HEK293T (cell line): ENCODE results near the gene KCNRG.

Source experiments
- FOXA1 ChIP-seq: fragments of 450-650 bp; IDR thresholded peaks from 2 replicates; pipeline ENCODE4 v1.6.1; 2016; ENCODE audit warnings: mild to moderate bottlenecking
- FOXK2 ChIP-seq: fragments of 450-650 bp; IDR thresholded peaks from 2 replicates; pipeline ENCODE4 v1.6.1; 2016; ENCODE audit warnings: mild to moderate bottlenecking
- HDGF ChIP-seq: fragments of 450-650 bp; IDR thresholded peaks from 2 replicates; pipeline ENCODE4 v1.6.1; 2017; ENCODE audit warnings: antibody characterized with exemption, borderline replicate concordance
- L3MBTL2 ChIP-seq: fragments of 450-650 bp; conservative IDR thresholded peaks from 2 replicates; pipeline ENCODE4 v1.6.1; 2016; ENCODE audit warnings: mild to moderate bottlenecking
- ZNF384 ChIP-seq: fragments of 450-650 bp; IDR thresholded peaks from 2 replicates; pipeline ENCODE4 v1.6.1; 2016

GRCh38 chr13:50052478-50052877, 37.2 kb downstream of the KCNRG start:
- no peak for TF ChIP-seq FOXA1
- TF ChIP-seq HDGF, result no peak
- TF ChIP-seq L3MBTL2, result no peak
- TF ChIP-seq FOXK2, result no peak
- TF ChIP-seq ZNF384, result no peak
